Astrocyte (in vitro differentiated cells and primary cell): ENCODE data around the gene KCNH4. TPM values are rescaled to one million over a fixed set of nuclear protein-coding genes. Genes with fewer than 3 reads are reported as not detected.
A peak's percentile ranks its signal among the peaks of the same experiment; 100 is the strongest.

ENCODE experiments used
- DNase-seq: peaks from one replicate; pipeline ENCODE4 v3.0.0-alpha.2; 2010; ENCODE audit warnings: low read depth
- FAIRE-seq: peaks from 2 replicates; lab custom pipeline; 2011; peaks lifted over from hg19 to GRCh38; lab: Jason Lieb, UNC
- H2AFZ ChIP-seq: 2 replicates; pipeline ENCODE4 v1.6.0; 2012; ENCODE audit warnings: low read depth, low read length, inconsistent platforms
- H3K27ac ChIP-seq: 2 replicates; pipeline ENCODE4 v1.5.1; 2011; ENCODE audit warnings: low read depth, low read length, inconsistent platforms
- H3K27me3 ChIP-seq: 2 replicates; pipeline ENCODE4 v1.6.0; 2011; ENCODE audit warnings: low read length, inconsistent platforms; ENCODE audit not compliant: insufficient read depth
- H3K36me3 ChIP-seq: 2 replicates; pipeline ENCODE4 v1.5.1; 2011; ENCODE audit warnings: low read length, inconsistent platforms; ENCODE audit not compliant: insufficient read depth
- H3K4me1 ChIP-seq: 2 replicates; pipeline ENCODE4 v1.5.1; 2011; ENCODE audit warnings: low read length, inconsistent platforms; ENCODE audit not compliant: insufficient read depth
- H3K4me2 ChIP-seq: 2 replicates; pipeline ENCODE4 v1.6.0; 2012; ENCODE audit warnings: low read length, inconsistent platforms
- H3K4me3 ChIP-seq: 2 replicates; pipeline ENCODE4 v1.5.1; 2011; ENCODE audit warnings: low read depth, mild to moderate bottlenecking, low read length, inconsistent platforms; ENCODE audit not compliant: insufficient read depth
- H3K79me2 ChIP-seq: 2 replicates; pipeline ENCODE4 v1.6.0; 2012; ENCODE audit warnings: mild to moderate bottlenecking, low read length, inconsistent platforms; ENCODE audit not compliant: insufficient read depth
- H3K9ac ChIP-seq: 2 replicates; pipeline ENCODE4 v1.6.0; 2012; ENCODE audit warnings: mild to moderate bottlenecking, low read length, inconsistent platforms
- H3K9me3 ChIP-seq: 2 replicates; pipeline ENCODE4 v1.5.1; 2012; ENCODE audit warnings: low read depth, mild to moderate bottlenecking, low read length, inconsistent platforms; ENCODE audit not compliant: insufficient read depth
- H4K20me1 ChIP-seq: 2 replicates; pipeline ENCODE4 v1.6.0; 2012; ENCODE audit warnings: low read length, inconsistent platforms; ENCODE audit not compliant: insufficient read depth
- H3K27ac Mint-ChIP-seq: one replicate; pipeline ENCODE4 v1.8.0; 2021; ENCODE audit warnings: mild to moderate bottlenecking, mixed read lengths; ENCODE audit not compliant: unreplicated experiment
- H3K27me3 Mint-ChIP-seq: one replicate; pipeline ENCODE4 v1.8.0; 2021; ENCODE audit warnings: low read depth, mixed read lengths; ENCODE audit not compliant: unreplicated experiment
- H3K36me3 Mint-ChIP-seq: one replicate; pipeline ENCODE4 v1.8.0; 2021; ENCODE audit warnings: low read depth, mixed read lengths; ENCODE audit not compliant: unreplicated experiment
- H3K4me1 Mint-ChIP-seq: one replicate; pipeline ENCODE4 v1.8.0; 2021; ENCODE audit warnings: low read depth, mixed read lengths; ENCODE audit not compliant: unreplicated experiment
- H3K4me3 Mint-ChIP-seq: one replicate; pipeline ENCODE4 v1.8.0; 2021; ENCODE audit warnings: mild to moderate bottlenecking, moderate library complexity, mixed read lengths; ENCODE audit not compliant: unreplicated experiment
- H3K9me3 Mint-ChIP-seq: one replicate; pipeline ENCODE4 v1.8.0; 2021; ENCODE audit warnings: mild to moderate bottlenecking, mixed read lengths; ENCODE audit not compliant: unreplicated experiment
- CTCF ChIP-seq: IDR thresholded peaks from 2 replicates; pipeline ENCODE4 v1.5.1; 2011; ENCODE audit warnings: low read depth, mild to moderate bottlenecking, inconsistent platforms, low read length, moderate library complexity; ENCODE audit not compliant: insufficient read depth
- EZH2 ChIP-seq: IDR thresholded peaks from 2 replicates; pipeline ENCODE4 v1.6.1; 2012; ENCODE audit warnings: mild to moderate bottlenecking, low read length, inconsistent platforms; ENCODE audit not compliant: insufficient read depth
- total RNA-seq: library from RNA; stranded (reverse); gene quantifications from 2 replicates; pipeline ENCODE4 v1.2.1, GENCODE V29; 2021

KCNH4 gene
- total RNA-seq, 1 donor from 2014 or later = not detected

GRCh38 chr17:42163696-42164407 is 17.1 kb downstream of the KCNH4 start:
- no peak for FAIRE-seq

GRCh38 chr17:42163113-42163512 is 17.8 kb downstream of the KCNH4 start:
- no peak overlapping the region for H3K4me2 ChIP-seq
- peaks cover 6% of the 10 kb centered on the region for H3K9me3 Mint-ChIP-seq
- TF ChIP-seq CTCF (peak; percentile 17), EZH2 (no peak)
- FAIRE-seq (no peak), DNase-seq (no peak)
- no peaks in the 10 kb centered on the region for H3K79me2 ChIP-seq
- H3K36me3 Mint-ChIP-seq = peaks cover 3% of the 10 kb centered on the region
- H3K9me3 ChIP-seq = no peaks in the 10 kb centered on the region
- H3K4me3 Mint-ChIP-seq = no peak overlapping the region
- H2AFZ ChIP-seq = no peak overlapping the region
- no peaks in the 10 kb centered on the region for H3K36me3 ChIP-seq
- no peak overlapping the region for H3K27ac Mint-ChIP-seq
- H3K4me1 ChIP-seq = no peaks in the 10 kb centered on the region
- no peak overlapping the region for H3K9ac ChIP-seq
- H3K4me3 ChIP-seq = no peak overlapping the region
- no peak overlapping the region for H3K27ac ChIP-seq
- H4K20me1 ChIP-seq = no peaks in the 10 kb centered on the region
- H3K4me1 Mint-ChIP-seq = no peaks in the 10 kb centered on the region
- peaks cover 32% of the 10 kb centered on the region for H3K27me3 Mint-ChIP-seq
- H3K27me3 ChIP-seq = no peaks in the 10 kb centered on the region

More at GRCh38 chr17:42163696-42164407, 17.1 kb downstream of the KCNH4 start:
- no peaks in the 10 kb centered on the region for H3K4me1 ChIP-seq
- H3K27ac Mint-ChIP-seq = no peak overlapping the region
- H2AFZ ChIP-seq = peak overlapping the region; percentile 10
- no peaks in the 10 kb centered on the region for H3K36me3 ChIP-seq
- H3K27ac ChIP-seq = no peak overlapping the region
- H3K27me3 ChIP-seq = no peaks in the 10 kb centered on the region
- no peaks in the 10 kb centered on the region for H3K9me3 ChIP-seq
- H3K79me2 ChIP-seq = no peaks in the 10 kb centered on the region
- H3K4me3 Mint-ChIP-seq = no peak overlapping the region
- H3K27me3 Mint-ChIP-seq = peaks cover 33% of the 10 kb centered on the region
- H3K4me2 ChIP-seq = no peak overlapping the region
- no peak overlapping the region for H3K9ac ChIP-seq
- H3K4me3 ChIP-seq = no peak overlapping the region
- no peak for DNase-seq
- peaks cover 3% of the 10 kb centered on the region for H3K36me3 Mint-ChIP-seq
- peaks cover 6% of the 10 kb centered on the region for H3K9me3 Mint-ChIP-seq
- H4K20me1 ChIP-seq = no peaks in the 10 kb centered on the region
- no peaks in the 10 kb centered on the region for H3K4me1 Mint-ChIP-seq
- TF ChIP-seq EZH2 (no peak), CTCF (no peak)

GRCh38 chr17:42160531-42160910 is 20.4 kb downstream of the KCNH4 start:
- Histone ChIP-seq H2AFZ (no peak overlapping the region), H3K4me1 (peaks cover 3% of the 10 kb centered on the region), H4K20me1 (no peaks in the 10 kb centered on the region), H3K9ac (no peak overlapping the region), H3K9me3 (no peaks in the 10 kb centered on the region), H3K27ac (no peak overlapping the region), H3K4me3 (no peak overlapping the region), H3K27me3 (no peaks in the 10 kb centered on the region), H3K36me3 (no peaks in the 10 kb centered on the region), H3K4me2 (no peak overlapping the region), H3K79me2 (no peaks in the 10 kb centered on the region)
- Mint-ChIP-seq H3K4me1 (no peaks in the 10 kb centered on the region), H3K9me3 (no peaks in the 10 kb centered on the region), H3K27me3 (peaks cover 9% of the 10 kb centered on the region), H3K27ac (no peak overlapping the region), H3K4me3 (no peak overlapping the region), H3K36me3 (no peaks in the 10 kb centered on the region)
- TF ChIP-seq EZH2 = no peak
- TF ChIP-seq CTCF = no peak
- DNase-seq (no peak), FAIRE-seq (no peak)
